ENCODE results near the gene STK16. TPM values are rescaled to one million over a fixed set of nuclear protein-coding genes. Genes with fewer than 3 reads are reported as not detected.

STK16 gene
- total and polyA plus RNA-seq, 2 of the 13 experiments (the other 11 are each of a cell fraction or from before 2014, with no cell fraction given) = 28.0 to 50.9 TPM

- TF ChIP-seq AHDC1 (CRISPR knock-in tag; IDR thresholded peaks at IDR 0.05; ENCODE audit: borderline replicate concordance) = peak; percentile 49; the same call in 1 of the 2 replicates
- no peak for TF ChIP-seq ZNF234 (CRISPR knock-in tag; conservative IDR thresholded peaks at IDR 0.05)
- no peak; the same call in 1 of the 2 replicates for TF ChIP-seq ZNF329 (CRISPR knock-in tag; IDR thresholded peaks at IDR 0.05; ENCODE audit: low read depth)
- TF ChIP-seq NCOA2 (CRISPR knock-in tag; IDR thresholded peaks at IDR 0.05) = peak; percentile 58; the same call in 1 of the 2 replicates
- TF ChIP-seq TEF (CRISPR knock-in tag; IDR thresholded peaks at IDR 0.05) = peak; percentile 73; the same call in 1 of the 2 replicates
- peak; percentile 97 for TF ChIP-seq AGO1 (IDR thresholded peaks at IDR 0.05; ENCODE audit: low read depth, low read length, poor library complexity, severe bottlenecking)
- TF ChIP-seq CBX5 (CRISPR knock-in tag; IDR thresholded peaks at IDR 0.05; ENCODE audit: borderline replicate concordance) = peak; percentile 93; the same call in 1 of the 2 replicates
- TF ChIP-seq ARNTL (CRISPR knock-in tag; IDR thresholded peaks at IDR 0.05) = peak; percentile 96
- peak; percentile 67; the same call in 1 of the 2 replicates for TF ChIP-seq PPARG (CRISPR knock-in tag; conservative IDR thresholded peaks at IDR 0.05)
- peak; percentile 90; the same call in 1 of the 2 replicates for TF ChIP-seq NAIF1 (CRISPR knock-in tag; IDR thresholded peaks at IDR 0.05; ENCODE audit: borderline replicate concordance)
- TF ChIP-seq DNMT3B (CRISPR knock-in tag; conservative IDR thresholded peaks at IDR 0.05) = peak; percentile 71; the same call in 1 of the 2 replicates
- TF ChIP-seq FOXK2 (IDR thresholded peaks at IDR 0.05) = no peak
- TF ChIP-seq ZNF296 (CRISPR knock-in tag; conservative IDR thresholded peaks at IDR 0.05) = peak; percentile 91; the same call in 1 of the 2 replicates
- peak; percentile 83; the same call in 1 of the 2 replicates for TF ChIP-seq MEIS2 (CRISPR knock-in tag; IDR thresholded peaks at IDR 0.05)
- peak; percentile 70; the same call in 1 of the 2 replicates for TF ChIP-seq ZNF232 (CRISPR knock-in tag; IDR thresholded peaks at IDR 0.05; ENCODE audit: borderline replicate concordance)
- TF ChIP-seq EHMT2 (IDR thresholded peaks at IDR 0.05; ENCODE audit: borderline replicate concordance, low read depth, low read length) = no peak
- TF ChIP-seq SMC3 (IDR thresholded peaks at IDR 0.05; ENCODE audit: low read length) = no peak
- TF ChIP-seq NFKB2 (CRISPR knock-in tag; IDR thresholded peaks at IDR 0.05; ENCODE audit: borderline replicate concordance) = peak; percentile 89; the same call in 1 of the 2 replicates
- TF ChIP-seq POGK (CRISPR knock-in tag; conservative IDR thresholded peaks at IDR 0.05) = peak; percentile 94
- no peak for TF ChIP-seq MBD4 (IDR thresholded peaks at IDR 0.05; ENCODE audit: borderline replicate concordance, low read length)
Measured at GRCh38 chr2:219218732-219219701, 26.3 kb upstream of the STK16 start, which contains the start of gene ABCB6 (continued).
